SK-N-SH treated with all-trans-retinoic acid at 6 μM for 48 hours (cell line): ENCODE results near the gene SHB.

ENCODE experiments used
- ATAC-seq: fragments of 200-7000 bp; cut with Tn5 transposase; 3 replicates; pipeline ENCODE4 v1.9.1; 2020; ENCODE audit warnings: mild to moderate bottlenecking, moderate library complexity
- ARNTL ChIP-seq: fragments of 450-650 bp; formaldehyde crosslinking; IDR thresholded peaks from 2 replicates; pipeline ENCODE4 v1.5.0; 2020; ENCODE audit warnings: low read depth, mild to moderate bottlenecking, moderate library complexity, borderline replicate concordance
- BACH2 ChIP-seq: fragments of 250-450 bp; sonication (Bioruptor Pico); IDR thresholded peaks from 2 replicates; pipeline ENCODE4 v1.9.0; 2021; ENCODE audit warnings: mild to moderate bottlenecking, borderline replicate concordance
- CSDC2 ChIP-seq: fragments of 250-450 bp; sonication (Bioruptor Pico); IDR thresholded peaks from 2 replicates; pipeline ENCODE4 v1.5.0; 2020; ENCODE audit warnings: mild to moderate bottlenecking, moderate library complexity
- ESRRG ChIP-seq: fragments of 250-450 bp; sonication (Bioruptor Pico); IDR thresholded peaks from 2 replicates; pipeline ENCODE4 v1.6.1; 2021; ENCODE audit warnings: mild to moderate bottlenecking
- GLIS3 ChIP-seq: fragments of 250-450 bp; sonication (Bioruptor Pico); IDR thresholded peaks from 2 replicates; pipeline ENCODE4 v1.5.0; 2020; ENCODE audit warnings: mild to moderate bottlenecking, moderate library complexity
- ISL1 ChIP-seq: fragments of 250-450 bp; sonication (Bioruptor Pico); IDR thresholded peaks from 2 replicates; pipeline ENCODE4 v2.1.2; 2022; ENCODE audit warnings: mild to moderate bottlenecking, moderate library complexity
- OSR1 ChIP-seq: fragments of 250-450 bp; sonication (Bioruptor Pico); IDR thresholded peaks from 2 replicates; pipeline ENCODE4 v1.8.0; 2022; ENCODE audit warnings: moderate library complexity, mild to moderate bottlenecking, inconsistent platforms
- PATZ1 ChIP-seq: fragments of 250-450 bp; sonication (Bioruptor Pico); IDR thresholded peaks from 2 replicates; pipeline ENCODE4 v1.8.0; 2020; ENCODE audit warnings: mild to moderate bottlenecking, moderate library complexity, borderline replicate concordance
- PPARA ChIP-seq: fragments of 250-450 bp; sonication (Bioruptor Pico); IDR thresholded peaks from 2 replicates; pipeline ENCODE4 v1.5.0; 2020; ENCODE audit warnings: mild to moderate bottlenecking, borderline replicate concordance
- RARB ChIP-seq: fragments of 250-450 bp; sonication (Bioruptor Pico); IDR thresholded peaks from 2 replicates; pipeline ENCODE4 v1.8.0; 2021; ENCODE audit warnings: mild to moderate bottlenecking, moderate library complexity
- SNAI2 ChIP-seq: fragments of 250-450 bp; sonication (Bioruptor Pico); IDR thresholded peaks from 2 replicates; pipeline ENCODE4 v1.5.0; 2020; ENCODE audit warnings: mild to moderate bottlenecking, moderate library complexity
- TCF4 ChIP-seq: fragments of 250-450 bp; sonication (Bioruptor Pico); IDR thresholded peaks from 2 replicates; pipeline ENCODE4 v1.8.0; 2021; ENCODE audit warnings: mild to moderate bottlenecking, moderate library complexity, borderline replicate concordance
- TOX ChIP-seq: fragments of 250-450 bp; sonication (Bioruptor Pico); IDR thresholded peaks from 2 replicates; pipeline ENCODE4 v1.8.0; 2021; ENCODE audit warnings: mild to moderate bottlenecking, moderate library complexity, borderline replicate concordance
- TSHZ2 ChIP-seq: fragments of 250-450 bp; sonication (Bioruptor Pico); IDR thresholded peaks from 2 replicates; pipeline ENCODE4 v1.5.0; 2020; ENCODE audit warnings: mild to moderate bottlenecking, moderate library complexity
- ZC3H10 ChIP-seq: fragments of 250-450 bp; sonication (Bioruptor Pico); IDR thresholded peaks from 2 replicates; pipeline ENCODE4 v1.5.1; 2021; ENCODE audit warnings: mild to moderate bottlenecking, moderate library complexity
- ZFP30 ChIP-seq: fragments of 450-650 bp; formaldehyde crosslinking; IDR thresholded peaks from 2 replicates; pipeline ENCODE4 v1.5.0; 2022; ENCODE audit warnings: mild to moderate bottlenecking, moderate library complexity
- ZNF565 ChIP-seq: fragments of 450-650 bp; formaldehyde crosslinking; conservative IDR thresholded peaks from 2 replicates; pipeline ENCODE4 v1.5.0; 2020; ENCODE audit warnings: low read depth, mild to moderate bottlenecking, moderate library complexity
- ZNF70 ChIP-seq: fragments of 450-650 bp; formaldehyde crosslinking; IDR thresholded peaks from 2 replicates; pipeline ENCODE4 v1.5.0; 2020; ENCODE audit warnings: mild to moderate bottlenecking, moderate library complexity
- ZNF8 ChIP-seq: fragments of 450-650 bp; formaldehyde crosslinking; IDR thresholded peaks from 2 replicates; pipeline ENCODE4 v1.5.0; 2020; ENCODE audit warnings: mild to moderate bottlenecking, moderate library complexity
- TF ChIP-seq, protein P1 (sequence below): fragments of 250-450 bp; sonication (Bioruptor Pico); IDR thresholded peaks from 2 replicates; pipeline ENCODE4 v1.5.1; 2021; ENCODE audit warnings: mild to moderate bottlenecking, moderate library complexity
- TF ChIP-seq, protein P2 (sequence below): fragments of 250-450 bp; sonication (Bioruptor Pico); IDR thresholded peaks from 2 replicates; pipeline ENCODE4 v1.5.1; 2020; ENCODE audit warnings: low read depth, mild to moderate bottlenecking, moderate library complexity

SHB gene

GRCh38 chr9:37948417-37948980, 120.5 kb downstream of the SHB start:
- TF ChIP-seq OSR1 (CRISPR knock-in tag): no peak
- TF ChIP-seq ARNTL (CRISPR knock-in tag): no peak
- no peak for TF ChIP-seq SNAI2 (CRISPR knock-in tag)
- no peak for TF ChIP-seq ZC3H10
- TF ChIP-seq PPARA: no peak
- TF ChIP-seq ZNF8: no peak
- no peak for TF ChIP-seq TCF4
- no peak for TF ChIP-seq GLIS3 (CRISPR knock-in tag)
- TF ChIP-seq, protein P1, sequence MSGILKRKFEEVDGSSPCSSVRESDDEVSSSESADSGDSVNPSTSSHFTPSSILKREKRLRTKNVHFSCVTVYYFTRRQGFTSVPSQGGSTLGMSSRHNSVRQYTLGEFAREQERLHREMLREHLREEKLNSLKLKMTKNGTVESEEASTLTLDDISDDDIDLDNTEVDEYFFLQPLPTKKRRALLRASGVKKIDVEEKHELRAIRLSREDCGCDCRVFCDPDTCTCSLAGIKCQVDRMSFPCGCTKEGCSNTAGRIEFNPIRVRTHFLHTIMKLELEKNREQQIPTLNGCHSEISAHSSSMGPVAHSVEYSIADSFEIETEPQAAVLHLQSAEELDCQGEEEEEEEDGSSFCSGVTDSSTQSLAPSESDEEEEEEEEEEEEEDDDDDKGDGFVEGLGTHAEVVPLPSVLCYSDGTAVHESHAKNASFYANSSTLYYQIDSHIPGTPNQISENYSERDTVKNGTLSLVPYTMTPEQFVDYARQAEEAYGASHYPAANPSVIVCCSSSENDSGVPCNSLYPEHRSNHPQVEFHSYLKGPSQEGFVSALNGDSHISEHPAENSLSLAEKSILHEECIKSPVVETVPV: no peak
- no peak for TF ChIP-seq CSDC2 (CRISPR knock-in tag)
- TF ChIP-seq RARB (CRISPR knock-in tag): no peak
- no peak for TF ChIP-seq TSHZ2 (CRISPR knock-in tag)
- ATAC-seq: no peak

DNA sequence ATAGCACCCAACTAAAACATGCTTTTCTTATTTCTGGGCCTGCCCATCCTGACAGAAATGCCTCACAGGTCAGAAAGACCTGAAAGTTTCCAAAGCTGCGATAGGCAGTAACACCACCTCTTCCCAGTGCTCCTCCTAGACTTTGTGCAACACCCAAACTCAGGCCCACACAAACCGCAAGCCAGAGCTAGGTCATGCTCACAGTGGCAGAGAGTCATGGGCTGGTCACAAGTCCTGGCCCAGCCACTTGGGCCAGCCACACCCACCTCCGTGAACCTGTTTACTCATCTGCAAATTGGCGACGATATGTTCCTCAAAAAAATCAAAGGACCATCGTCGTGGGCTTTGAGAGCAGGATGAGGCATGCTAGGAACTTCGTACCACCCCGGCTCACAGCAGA, 121.0 kb downstream of the SHB start:
- no peak for TF ChIP-seq CSDC2 (CRISPR knock-in tag)
- no peak for TF ChIP-seq ARNTL (CRISPR knock-in tag)
- no peak for TF ChIP-seq GLIS3 (CRISPR knock-in tag)
- TF ChIP-seq PATZ1 (CRISPR knock-in tag): no peak
- TF ChIP-seq, protein P2, sequence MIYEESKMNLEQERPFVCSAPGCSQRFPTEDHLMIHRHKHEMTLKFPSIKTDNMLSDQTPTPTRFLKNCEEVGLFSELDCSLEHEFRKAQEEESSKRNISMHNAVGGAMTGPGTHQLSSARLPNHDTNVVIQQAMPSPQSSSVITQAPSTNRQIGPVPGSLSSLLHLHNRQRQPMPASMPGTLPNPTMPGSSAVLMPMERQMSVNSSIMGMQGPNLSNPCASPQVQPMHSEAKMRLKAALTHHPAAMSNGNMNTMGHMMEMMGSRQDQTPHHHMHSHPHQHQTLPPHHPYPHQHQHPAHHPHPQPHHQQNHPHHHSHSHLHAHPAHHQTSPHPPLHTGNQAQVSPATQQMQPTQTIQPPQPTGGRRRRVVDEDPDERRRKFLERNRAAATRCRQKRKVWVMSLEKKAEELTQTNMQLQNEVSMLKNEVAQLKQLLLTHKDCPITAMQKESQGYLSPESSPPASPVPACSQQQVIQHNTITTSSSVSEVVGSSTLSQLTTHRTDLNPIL (CRISPR knock-in tag): no peak
- TF ChIP-seq TCF4: no peak
- TF ChIP-seq ZNF565: no peak
- no peak for TF ChIP-seq RARB (CRISPR knock-in tag)
- no peak for TF ChIP-seq ZNF8
- no peak for TF ChIP-seq ISL1
- TF ChIP-seq TOX: no peak
- ATAC-seq: no peak

GRCh38 chr9:37947471-37947870, 121.6 kb downstream of the SHB start:
- TF ChIP-seq BACH2 (CRISPR knock-in tag) (no peak), ZC3H10 (no peak)
- ATAC-seq: no peak

GRCh38 chr9:37946971-37947370, 122.1 kb downstream of the SHB start:
- TF ChIP-seq RARB (CRISPR knock-in tag) (no peak), ARNTL (CRISPR knock-in tag) (no peak), PATZ1 (CRISPR knock-in tag) (no peak), ISL1 (no peak), ZC3H10 (no peak), GLIS3 (CRISPR knock-in tag) (no peak), ZNF70 (CRISPR knock-in tag) (no peak), ZFP30 (CRISPR knock-in tag) (no peak), OSR1 (CRISPR knock-in tag) (no peak), BACH2 (CRISPR knock-in tag) (no peak), SNAI2 (CRISPR knock-in tag) (no peak), ESRRG (CRISPR knock-in tag) (no peak)
- TF ChIP-seq, all 23 proteins: peak for 0

More at GRCh38 chr9:37946971-37947370, 122.1 kb downstream of the SHB start:
- ATAC-seq: no peak
